ENCODE results near the gene FOXO6.

The FOXO6 gene

GRCh38 chr1:41419584-41420295 lies 58.5 kb downstream of the FOXO6 start:
- no peaks in the 10 kb centered on the region for H3K9me3 ChIP-seq (ENCODE audit: severe bottlenecking)
- no peaks in the 10 kb centered on the region for H3K36me3 ChIP-seq (ENCODE audit: low read depth)
- peaks cover 15% of the 10 kb centered on the region for H3K4me1 ChIP-seq (ENCODE audit: insufficient read depth, poor library complexity, severe bottlenecking)
- peak overlapping the region; percentile 59 for H3K27ac ChIP-seq (ENCODE audit: poor library complexity, severe bottlenecking)
- no peak for DNase-seq (ENCODE audit: low spot score)
- H3K27me3 ChIP-seq (ENCODE audit: insufficient read depth, poor library complexity, severe bottlenecking) = no peaks in the 10 kb centered on the region
- no peak overlapping the region for H3K4me3 ChIP-seq (ENCODE audit: severe bottlenecking)
- TF ChIP-seq CTCF (IDR thresholded peaks at IDR 0.05; ENCODE audit: poor library complexity, severe bottlenecking) = no peak
- no peak for ATAC-seq (ENCODE audit: low read depth)

GRCh38 chr1:41420351-41420750 lies 59.1 kb downstream of the FOXO6 start:
- Histone ChIP-seq H3K27me3 (ENCODE audit: insufficient read depth, poor library complexity, severe bottlenecking) (no peaks in the 10 kb centered on the region), H3K4me3 (ENCODE audit: severe bottlenecking) (no peak overlapping the region), H3K4me1 (ENCODE audit: insufficient read depth, poor library complexity, severe bottlenecking) (peaks cover 15% of the 10 kb centered on the region), H3K9me3 (ENCODE audit: severe bottlenecking) (no peaks in the 10 kb centered on the region), H3K36me3 (ENCODE audit: low read depth) (no peaks in the 10 kb centered on the region), H3K27ac (ENCODE audit: poor library complexity, severe bottlenecking) (no peak overlapping the region)
- no peak for ATAC-seq (ENCODE audit: low read depth)
- DNase-seq (ENCODE audit: low spot score) = no peak
- no peak for TF ChIP-seq CTCF (IDR thresholded peaks at IDR 0.05; ENCODE audit: poor library complexity, severe bottlenecking)

GRCh38 chr1:41420860-41421259 lies 59.6 kb downstream of the FOXO6 start:
- ATAC-seq (ENCODE audit: low read depth) (no peak), DNase-seq (ENCODE audit: low spot score) (no peak)
- no peak for TF ChIP-seq CTCF (IDR thresholded peaks at IDR 0.05; ENCODE audit: poor library complexity, severe bottlenecking)
- no peaks in the 10 kb centered on the region for H3K36me3 ChIP-seq (ENCODE audit: low read depth)
- H3K27ac ChIP-seq (ENCODE audit: poor library complexity, severe bottlenecking) = no peak overlapping the region
- no peaks in the 10 kb centered on the region for H3K27me3 ChIP-seq (ENCODE audit: insufficient read depth, poor library complexity, severe bottlenecking)
- H3K9me3 ChIP-seq (ENCODE audit: severe bottlenecking) = no peaks in the 10 kb centered on the region
- H3K4me1 ChIP-seq (ENCODE audit: insufficient read depth, poor library complexity, severe bottlenecking) = peaks cover 15% of the 10 kb centered on the region
- no peak overlapping the region for H3K4me3 ChIP-seq (ENCODE audit: severe bottlenecking)

DNA sequence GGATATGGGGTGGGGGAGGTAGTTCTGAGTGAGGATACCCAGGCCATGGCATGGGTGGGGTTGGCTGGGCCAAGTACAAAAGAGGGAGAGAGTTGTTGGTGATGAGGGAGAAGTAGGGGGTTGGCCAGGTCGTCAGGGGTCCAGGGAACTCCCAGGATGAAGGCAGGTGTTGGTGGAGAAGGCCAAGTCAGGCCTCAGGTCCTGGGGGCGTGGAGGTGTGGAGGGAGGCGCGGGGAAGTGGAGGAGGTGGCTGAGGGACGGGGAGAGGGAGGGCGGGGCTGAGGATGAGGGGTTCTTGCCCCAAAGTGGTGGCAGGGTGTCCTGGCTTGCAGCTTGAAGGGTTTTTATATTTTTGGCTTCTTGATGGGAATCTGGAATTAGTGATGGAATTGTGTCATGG lies 61.1 kb downstream of the FOXO6 start:
- Histone ChIP-seq H3K9me3 (ENCODE audit: severe bottlenecking) (no peaks in the 10 kb centered on the region), H3K4me1 (ENCODE audit: insufficient read depth, poor library complexity, severe bottlenecking) (peaks cover 15% of the 10 kb centered on the region), H3K4me3 (ENCODE audit: severe bottlenecking) (no peak overlapping the region), H3K27ac (ENCODE audit: poor library complexity, severe bottlenecking) (no peak overlapping the region), H3K36me3 (ENCODE audit: low read depth) (no peaks in the 10 kb centered on the region), H3K27me3 (ENCODE audit: insufficient read depth, poor library complexity, severe bottlenecking) (no peaks in the 10 kb centered on the region)
- no peak for DNase-seq (ENCODE audit: low spot score)
- no peak for TF ChIP-seq CTCF (IDR thresholded peaks at IDR 0.05; ENCODE audit: poor library complexity, severe bottlenecking)
- no peak for ATAC-seq (ENCODE audit: low read depth)

DNA sequence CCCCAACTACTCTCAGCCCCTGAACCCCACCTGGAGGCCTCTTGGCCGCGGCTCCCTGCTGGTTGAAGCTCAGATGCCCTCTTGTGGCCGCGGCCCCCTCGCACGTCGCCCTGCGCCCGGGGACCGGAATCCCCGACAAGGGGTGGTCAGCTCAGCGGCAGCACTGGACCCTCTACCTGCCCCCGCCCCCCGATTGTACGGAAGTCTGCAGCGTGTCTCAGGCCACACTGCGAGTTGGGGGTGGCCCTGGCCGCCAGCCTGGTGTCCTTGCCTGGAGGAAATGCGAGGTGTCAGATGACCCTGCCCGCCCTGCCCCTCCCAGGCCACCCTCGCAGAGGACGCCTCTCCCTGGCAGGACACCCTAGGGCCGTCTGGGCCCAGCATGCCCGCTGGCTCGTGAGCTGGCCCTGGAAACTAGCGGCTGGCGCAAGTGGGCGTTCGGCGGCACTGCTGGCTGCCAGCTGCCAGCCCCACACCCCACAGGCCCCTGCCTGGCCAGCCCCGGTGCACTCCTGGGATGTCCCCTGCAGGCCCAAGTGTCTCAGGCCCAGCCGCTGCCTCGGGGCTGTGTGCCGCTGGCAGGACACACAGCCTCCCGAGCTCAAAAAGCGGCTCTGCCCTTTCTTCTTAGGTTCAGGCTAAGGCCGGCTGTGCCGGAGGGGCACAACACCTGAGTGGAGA lies 62.4 kb downstream of the FOXO6 start:
- ATAC-seq (ENCODE audit: low read depth) (no peak), DNase-seq (ENCODE audit: low spot score) (no peak)
- Histone ChIP-seq H3K4me3 (ENCODE audit: severe bottlenecking) (no peak overlapping the region), H3K36me3 (ENCODE audit: low read depth) (no peaks in the 10 kb centered on the region), H3K9me3 (ENCODE audit: severe bottlenecking) (no peaks in the 10 kb centered on the region), H3K27me3 (ENCODE audit: insufficient read depth, poor library complexity, severe bottlenecking) (no peaks in the 10 kb centered on the region), H3K27ac (ENCODE audit: poor library complexity, severe bottlenecking) (no peak overlapping the region), H3K4me1 (ENCODE audit: insufficient read depth, poor library complexity, severe bottlenecking) (peaks cover 15% of the 10 kb centered on the region)
- peak; percentile 14 for TF ChIP-seq CTCF (IDR thresholded peaks at IDR 0.05; ENCODE audit: poor library complexity, severe bottlenecking)
